NCI-H187 (cell line): ENCODE measurements around the gene WNT9B.

ENCODE experiments used
- DNase-seq, 2 experiments: peaks; one replicate each; lab custom pipeline; 2025; lab: John Stamatoyannopoulos, UW

WNT9B gene

GRCh38 chr17:46851029-46851741 is at the start of gene WNT9B:
Gene WNT9B (plus strand): TSS chr17:46851583. CDS start chr17:46851639, 56 bp downstream.
- peak in 1 of 2 experiments; percentile 53 for DNase-seq

GRCh38 chr17:46802800-46803199 is 48.6 kb upstream of the WNT9B start:
- no peak for DNase-seq

- DNase-seq: no peak
These were observed 47.8 kb upstream of the WNT9B start for GRCh38 chr17:46803544-46803943.

- DNase-seq: no peak
These were observed 45.6 kb upstream of the WNT9B start for GRCh38 chr17:46805771-46806170.

GRCh38 chr17:46809110-46809571 is 42.2 kb upstream of the WNT9B start:
- DNase-seq: no peak

GRCh38 chr17:46810837-46811236 is 40.5 kb upstream of the WNT9B start:
- no peak for DNase-seq

- no peak for DNase-seq
These were observed 39.3 kb upstream of the WNT9B start for GRCh38 chr17:46811978-46812583.

- no peak for DNase-seq
These were observed 38.6 kb upstream of the WNT9B start for GRCh38 chr17:46812624-46813318.

GRCh38 chr17:46813920-46814319 is 37.5 kb upstream of the WNT9B start:
- no peak for DNase-seq

- no peak for DNase-seq
These were observed 36.9 kb upstream of the WNT9B start for GRCh38 chr17:46814446-46814845.

GRCh38 chr17:46815474-46816353 is 35.7 kb upstream of the WNT9B start:
- no peak for DNase-seq

- DNase-seq: no peak
These were observed 34.1 kb upstream of the WNT9B start for GRCh38 chr17:46817151-46817900.

GRCh38 chr17:46817901-46818209 is 33.5 kb upstream of the WNT9B start:
- DNase-seq: no peak

GRCh38 chr17:46818316-46818928 is 33.0 kb upstream of the WNT9B start, which contains the start of gene WNT3:
Gene WNT3 (minus strand): TSS chr17:46818692. CDS start chr17:46818597, 95 bp downstream.
- DNase-seq: no peak

- DNase-seq: no peak
These were observed 32.2 kb upstream of the WNT9B start for GRCh38 chr17:46818929-46819859.

GRCh38 chr17:46819906-46820351 is 31.5 kb upstream of the WNT9B start:
- no peak for DNase-seq

- no peak for DNase-seq
These were observed 30.6 kb upstream of the WNT9B start for GRCh38 chr17:46820592-46821450.

GRCh38 chr17:46821482-46822387 is 29.6 kb upstream of the WNT9B start:
- no peak for DNase-seq
